Measurements from ENCODE around the gene NAV3. TPM values are rescaled to one million over a fixed set of nuclear protein-coding genes. Genes with fewer than 3 reads are reported as not detected.

The NAV3 gene
- total and polyA plus RNA-seq, 9 donors = 10.5 to 63.9 (median 31.5) TPM

GRCh38 chr12:78164154-78164553 lies 333.5 kb downstream of the NAV3 start:
- Histone ChIP-seq H3K4me3 (no peak overlapping the region), H3K27ac (no peak overlapping the region), H3K27me3 (no peaks in the 10 kb centered on the region), H3K4me1 (ENCODE audit: insufficient read depth) (no peaks in the 10 kb centered on the region), H3K9me3 (no peaks in the 10 kb centered on the region), H3K36me3 (no peaks in the 10 kb centered on the region)
- TF ChIP-seq CTCF (IDR thresholded peaks at IDR 0.05) (no peak), POLR2A (IDR thresholded peaks at IDR 0.05) (no peak), EP300 (IDR thresholded peaks at IDR 0.05) (no peak)
- intact Hi-C loops (cut with DNase I) = no loop called here
- DNase-seq = no peak
- WGBS, 3 donors = 95 to 100% (median 97%) methylated on average over 1 of the region's 1 CpG

GRCh38 chr12:78167510-78167909 lies 336.8 kb downstream of the NAV3 start:
- H3K27me3 ChIP-seq = no peaks in the 10 kb centered on the region
- H3K4me1 ChIP-seq (ENCODE audit: insufficient read depth) = no peaks in the 10 kb centered on the region
- intact Hi-C loops (cut with DNase I) = no loop called here
- H3K27ac ChIP-seq = no peak overlapping the region
- DNase-seq = no peak
- H3K36me3 ChIP-seq = no peaks in the 10 kb centered on the region
- no peak for TF ChIP-seq EP300 (IDR thresholded peaks at IDR 0.05)
- no peak for TF ChIP-seq POLR2A (IDR thresholded peaks at IDR 0.05)
- TF ChIP-seq CTCF (IDR thresholded peaks at IDR 0.05) = no peak
- 49 to 55% (median 50%) methylated on average over 3 of the region's 3 CpGs for WGBS, 3 donors
- no peaks in the 10 kb centered on the region for H3K9me3 ChIP-seq
- H3K4me3 ChIP-seq = no peak overlapping the region

- Histone ChIP-seq H3K27me3 (no peaks in the 10 kb centered on the region), H3K36me3 (no peaks in the 10 kb centered on the region), H3K4me1 (ENCODE audit: insufficient read depth) (no peaks in the 10 kb centered on the region), H3K27ac (no peak overlapping the region), H3K4me3 (no peak overlapping the region), H3K9me3 (no peaks in the 10 kb centered on the region)
- WGBS, 3 donors = 78 to 86% (median 85%) methylated on average over 1 of the region's 1 CpG
- intact Hi-C loops (cut with DNase I) = no loop called here
- TF ChIP-seq CTCF (IDR thresholded peaks at IDR 0.05) = no peak
- no peak for TF ChIP-seq EP300 (IDR thresholded peaks at IDR 0.05)
- TF ChIP-seq POLR2A (IDR thresholded peaks at IDR 0.05) = no peak
- DNase-seq = no peak
Measured at GRCh38 chr12:78171061-78171460, 340.4 kb downstream of the NAV3 start.

GRCh38 chr12:78176643-78177042 lies 345.9 kb downstream of the NAV3 start:
- WGBS, 3 donors = 91 to 95% (median 95%) methylated on average over 4 of the region's 4 CpGs

More at GRCh38 chr12:78176643-78177042, 345.9 kb downstream of the NAV3 start:
- Histone ChIP-seq H3K27me3 (no peaks in the 10 kb centered on the region), H3K36me3 (no peaks in the 10 kb centered on the region), H3K27ac (no peak overlapping the region), H3K4me3 (no peak overlapping the region), H3K4me1 (ENCODE audit: insufficient read depth) (no peaks in the 10 kb centered on the region), H3K9me3 (no peaks in the 10 kb centered on the region)
- no peak for DNase-seq
- intact Hi-C loops (cut with DNase I) = no loop called here
- TF ChIP-seq EP300 (IDR thresholded peaks at IDR 0.05) = no peak
- TF ChIP-seq POLR2A (IDR thresholded peaks at IDR 0.05) = no peak
- TF ChIP-seq CTCF (IDR thresholded peaks at IDR 0.05) = no peak
